HepG2 (cell line): ENCODE data around the gene MYOF.

ENCODE experiments used
- THAP7 ChIP-seq: sonication (generic); formaldehyde crosslinking; IDR thresholded peaks from 2 replicates; pipeline ENCODE4 v1.8.1; 2023; ENCODE audit warnings: mild to moderate bottlenecking, missing genetic modification reagents
- ZBTB7A ChIP-seq: sonication (generic); formaldehyde crosslinking; IDR thresholded peaks from 2 replicates; pipeline ENCODE4 v1.8.0; 2022; ENCODE audit warnings: mild to moderate bottlenecking, missing genetic modification reagents
- TF ChIP-seq, protein P1 (sequence below): sonication (generic); formaldehyde crosslinking; IDR thresholded peaks from 2 replicates; pipeline ENCODE4 v1.5.0; 2020; ENCODE audit warnings: mild to moderate bottlenecking, missing genetic modification reagents, moderate library complexity

GRCh38 chr10:93465806-93466675 lies 16.1 kb downstream of the MYOF start:
- TF ChIP-seq, protein P1, sequence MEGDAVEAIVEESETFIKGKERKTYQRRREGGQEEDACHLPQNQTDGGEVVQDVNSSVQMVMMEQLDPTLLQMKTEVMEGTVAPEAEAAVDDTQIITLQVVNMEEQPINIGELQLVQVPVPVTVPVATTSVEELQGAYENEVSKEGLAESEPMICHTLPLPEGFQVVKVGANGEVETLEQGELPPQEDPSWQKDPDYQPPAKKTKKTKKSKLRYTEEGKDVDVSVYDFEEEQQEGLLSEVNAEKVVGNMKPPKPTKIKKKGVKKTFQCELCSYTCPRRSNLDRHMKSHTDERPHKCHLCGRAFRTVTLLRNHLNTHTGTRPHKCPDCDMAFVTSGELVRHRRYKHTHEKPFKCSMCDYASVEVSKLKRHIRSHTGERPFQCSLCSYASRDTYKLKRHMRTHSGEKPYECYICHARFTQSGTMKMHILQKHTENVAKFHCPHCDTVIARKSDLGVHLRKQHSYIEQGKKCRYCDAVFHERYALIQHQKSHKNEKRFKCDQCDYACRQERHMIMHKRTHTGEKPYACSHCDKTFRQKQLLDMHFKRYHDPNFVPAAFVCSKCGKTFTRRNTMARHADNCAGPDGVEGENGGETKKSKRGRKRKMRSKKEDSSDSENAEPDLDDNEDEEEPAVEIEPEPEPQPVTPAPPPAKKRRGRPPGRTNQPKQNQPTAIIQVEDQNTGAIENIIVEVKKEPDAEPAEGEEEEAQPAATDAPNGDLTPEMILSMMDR (CRISPR knock-in tag), result no peak
- TF ChIP-seq ZBTB7A (CRISPR knock-in tag) (no peak), THAP7 (CRISPR knock-in tag) (no peak)
